GM18858 (cell line): ENCODE data around the gene GGNBP2.

ENCODE experiments used
- ATAC-seq: cut with Tn5 transposase; IDR thresholded peaks from one replicate; pipeline ENCODE4 v1.9.1; 2021; ENCODE audit not compliant: unreplicated experiment

The GGNBP2 gene

DNA sequence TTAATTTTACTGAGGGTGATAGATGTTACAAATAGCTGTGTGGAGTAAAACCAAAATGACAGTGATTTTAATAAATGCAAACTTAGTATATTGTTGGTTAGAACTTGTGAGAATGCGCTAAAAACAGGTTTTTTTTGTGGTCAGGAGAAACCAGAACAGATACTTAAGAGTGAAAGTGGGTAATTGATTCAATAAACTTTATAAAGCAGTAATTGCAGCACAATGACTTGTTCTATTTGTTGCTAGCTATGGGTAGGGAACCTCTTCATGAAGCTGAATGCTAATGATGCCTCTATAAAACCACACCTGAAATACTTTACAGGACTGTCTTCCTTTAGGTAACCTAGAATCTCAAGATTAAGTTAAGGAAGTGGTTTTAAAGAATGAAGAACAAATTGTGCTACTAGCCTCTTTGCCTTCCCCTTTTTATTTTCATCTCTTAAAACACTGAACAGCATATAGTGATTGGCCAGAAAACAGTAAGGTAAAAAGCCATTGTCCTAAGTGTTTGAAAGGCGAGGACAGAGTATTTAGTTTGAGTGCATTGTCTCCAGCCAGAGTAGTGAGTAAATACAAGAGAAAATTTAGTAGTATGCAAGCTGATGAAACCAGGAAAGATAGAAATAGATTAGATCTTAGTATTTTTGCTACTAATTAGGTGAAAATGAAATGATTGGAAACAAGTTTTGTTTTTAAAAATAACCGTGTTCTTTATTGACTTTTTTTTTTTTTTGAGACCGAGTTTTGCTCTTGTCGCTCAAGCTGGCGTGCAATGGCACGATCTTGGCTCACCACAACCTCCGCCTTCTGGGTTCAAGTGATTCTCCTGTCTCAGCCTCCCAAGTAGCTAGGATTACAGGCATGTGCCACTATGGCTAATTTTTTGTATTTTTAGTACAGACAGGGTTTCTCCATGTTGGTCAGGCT lies 6.0 kb downstream of the GGNBP2 start:
- ATAC-seq = no peak

DNA sequence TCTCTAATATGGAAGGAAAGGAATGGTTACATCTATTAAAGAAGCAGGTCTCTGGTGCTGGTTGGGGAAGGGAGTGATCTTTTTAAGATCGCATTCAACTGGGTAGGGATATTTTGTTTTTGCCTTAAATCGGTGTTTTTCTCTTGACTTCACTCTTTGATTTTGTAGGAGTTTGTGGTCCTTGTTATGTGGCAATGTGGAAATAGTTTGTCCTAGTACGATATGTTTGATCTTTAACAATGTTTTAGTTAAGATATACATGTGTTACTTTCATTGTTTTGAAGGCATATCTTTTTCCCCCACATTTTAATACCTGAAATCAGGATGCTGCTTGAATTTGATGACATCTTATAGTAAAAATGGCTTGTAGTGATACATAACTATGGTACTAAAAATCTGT lies 8.7 kb downstream of the GGNBP2 start:
- no peak for ATAC-seq

DNA sequence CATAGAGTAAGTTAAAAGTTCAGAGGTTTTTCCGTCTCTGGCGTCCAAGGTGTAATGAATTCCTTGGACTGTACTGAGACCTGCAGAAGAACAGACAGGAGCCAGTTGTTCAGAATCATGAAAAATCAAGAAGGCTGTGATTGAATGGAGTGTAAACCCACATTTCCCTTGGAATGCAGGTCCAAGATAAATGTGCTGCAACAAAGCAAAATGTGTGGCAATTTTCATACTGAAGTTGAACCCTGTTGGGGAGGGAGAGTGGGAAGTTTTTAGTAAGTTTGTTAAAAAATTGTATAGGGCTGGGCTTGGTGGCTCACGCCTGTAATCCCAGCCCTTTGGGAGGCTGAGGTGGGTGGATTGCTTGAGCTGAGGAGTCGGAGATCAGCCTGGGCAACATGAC lies 21.4 kb downstream of the GGNBP2 start:
- no peak for ATAC-seq

DNA sequence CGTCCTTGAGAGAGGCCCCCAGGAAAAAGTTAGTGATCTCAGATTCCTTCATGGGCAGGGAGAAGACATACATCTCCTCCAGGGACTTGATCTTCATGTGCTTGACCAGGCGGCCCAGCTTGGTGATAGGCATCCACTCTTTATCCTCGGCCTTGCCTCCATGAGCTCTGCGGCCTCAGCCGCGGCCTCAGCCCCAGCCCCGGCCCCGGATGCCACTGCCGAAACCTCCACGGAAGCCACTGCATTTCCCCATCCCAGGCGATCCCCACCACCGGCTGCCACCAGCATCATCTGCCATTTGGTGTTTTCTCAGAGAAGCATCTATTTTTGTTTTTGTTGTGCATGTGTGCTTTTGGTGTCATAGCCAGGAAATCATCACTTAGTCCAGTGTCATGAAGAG lies 30.3 kb downstream of the GGNBP2 start:
- no peak for ATAC-seq

DNA sequence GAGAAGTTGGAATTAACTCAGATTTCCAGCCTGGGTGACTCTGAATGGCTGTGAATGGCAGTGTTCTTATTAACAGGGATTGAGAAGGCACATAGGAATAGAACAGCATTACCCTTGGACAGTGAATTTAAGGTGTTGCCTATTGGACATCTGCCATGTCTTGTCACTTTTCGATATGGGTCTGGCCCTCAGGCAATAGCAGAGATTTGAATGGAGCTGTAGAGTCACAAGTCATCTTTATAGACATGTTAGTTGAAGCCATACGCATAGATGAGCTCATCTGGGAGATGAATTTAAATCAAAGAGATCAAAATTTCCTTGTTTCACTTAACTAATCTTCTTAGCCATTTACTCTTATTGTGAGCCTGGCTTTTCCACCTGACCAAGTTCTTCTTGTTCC lies 32.1 kb downstream of the GGNBP2 start:
- ATAC-seq = no peak

DNA sequence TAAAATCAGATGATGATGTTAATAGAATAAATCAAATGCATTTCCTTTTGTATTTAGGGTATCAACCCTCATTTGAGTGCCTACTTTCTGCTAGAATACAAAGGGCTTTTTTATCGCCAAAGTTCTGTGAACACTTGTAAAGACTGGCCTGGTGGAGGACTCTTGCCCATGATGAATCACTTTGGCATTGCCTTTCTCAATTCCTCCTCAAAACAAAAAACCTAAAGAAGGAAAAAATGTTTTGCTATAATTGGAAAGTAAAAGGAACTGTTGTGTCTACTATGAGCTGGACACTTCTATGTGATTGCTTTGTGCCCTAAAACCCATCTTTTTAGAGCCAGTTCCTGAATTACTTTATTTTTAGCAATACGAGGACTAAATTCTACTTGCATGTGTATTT lies 34.0 kb downstream of the GGNBP2 start:
- no peak for ATAC-seq

DNA sequence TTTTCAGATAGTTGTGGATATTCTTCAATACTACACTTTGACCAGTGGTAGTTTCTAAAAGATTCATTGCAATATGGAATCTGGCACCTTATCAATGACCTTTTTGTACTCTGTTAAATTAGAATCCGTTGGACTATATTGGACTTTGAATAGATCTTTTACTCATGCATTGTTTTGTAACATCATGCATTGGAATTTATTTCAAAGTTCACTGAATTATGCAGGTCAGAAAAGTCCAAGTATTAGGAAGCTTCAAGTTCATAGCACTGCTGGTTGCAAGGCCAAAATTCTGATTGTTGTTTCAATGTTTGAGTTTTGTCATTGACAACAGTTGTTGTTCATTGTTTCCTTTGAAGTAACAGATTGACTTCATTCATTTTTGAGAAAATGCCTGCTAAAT lies 39.1 kb downstream of the GGNBP2 start:
- ATAC-seq = no peak

DNA sequence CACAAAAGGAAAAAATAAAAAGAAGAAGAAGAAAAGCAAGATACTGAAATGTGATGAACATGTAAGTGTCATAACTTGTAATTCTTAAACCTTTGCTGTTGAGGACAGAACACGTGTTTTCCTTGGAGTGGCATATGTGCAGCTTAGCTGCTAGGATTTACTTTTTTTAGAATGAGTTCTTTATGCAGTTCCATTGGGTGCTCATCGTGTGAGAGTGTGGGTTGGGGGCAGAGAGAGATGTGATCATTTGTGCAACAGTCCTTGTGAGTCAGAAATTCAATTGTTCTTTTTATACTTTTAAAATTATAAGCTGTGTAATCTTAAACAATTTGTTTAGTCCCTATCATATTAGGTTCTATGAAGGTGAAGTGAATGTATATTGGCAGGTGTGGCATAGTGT lies 41.4 kb downstream of the GGNBP2 start:
- ATAC-seq = no peak

DNA sequence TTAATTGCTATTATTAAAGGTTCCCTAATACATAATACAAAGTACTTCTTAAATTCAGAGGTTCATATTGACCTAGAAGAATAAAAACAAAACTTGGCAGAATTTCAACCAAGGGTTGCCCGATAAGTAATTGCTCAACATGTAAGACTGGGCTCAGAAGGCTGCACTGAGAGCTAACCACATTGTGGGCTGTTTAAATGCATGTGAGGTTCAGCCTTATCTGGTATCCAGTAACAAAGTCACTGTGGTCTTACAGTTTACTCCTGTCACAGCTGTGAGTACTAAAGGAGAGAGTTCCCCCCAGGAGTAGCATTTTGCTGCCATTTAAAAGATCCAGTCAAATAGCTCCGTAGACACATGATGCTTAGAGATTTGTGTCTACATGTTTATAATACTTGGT lies 45.4 kb downstream of the GGNBP2 start:
- ATAC-seq = no peak

DNA sequence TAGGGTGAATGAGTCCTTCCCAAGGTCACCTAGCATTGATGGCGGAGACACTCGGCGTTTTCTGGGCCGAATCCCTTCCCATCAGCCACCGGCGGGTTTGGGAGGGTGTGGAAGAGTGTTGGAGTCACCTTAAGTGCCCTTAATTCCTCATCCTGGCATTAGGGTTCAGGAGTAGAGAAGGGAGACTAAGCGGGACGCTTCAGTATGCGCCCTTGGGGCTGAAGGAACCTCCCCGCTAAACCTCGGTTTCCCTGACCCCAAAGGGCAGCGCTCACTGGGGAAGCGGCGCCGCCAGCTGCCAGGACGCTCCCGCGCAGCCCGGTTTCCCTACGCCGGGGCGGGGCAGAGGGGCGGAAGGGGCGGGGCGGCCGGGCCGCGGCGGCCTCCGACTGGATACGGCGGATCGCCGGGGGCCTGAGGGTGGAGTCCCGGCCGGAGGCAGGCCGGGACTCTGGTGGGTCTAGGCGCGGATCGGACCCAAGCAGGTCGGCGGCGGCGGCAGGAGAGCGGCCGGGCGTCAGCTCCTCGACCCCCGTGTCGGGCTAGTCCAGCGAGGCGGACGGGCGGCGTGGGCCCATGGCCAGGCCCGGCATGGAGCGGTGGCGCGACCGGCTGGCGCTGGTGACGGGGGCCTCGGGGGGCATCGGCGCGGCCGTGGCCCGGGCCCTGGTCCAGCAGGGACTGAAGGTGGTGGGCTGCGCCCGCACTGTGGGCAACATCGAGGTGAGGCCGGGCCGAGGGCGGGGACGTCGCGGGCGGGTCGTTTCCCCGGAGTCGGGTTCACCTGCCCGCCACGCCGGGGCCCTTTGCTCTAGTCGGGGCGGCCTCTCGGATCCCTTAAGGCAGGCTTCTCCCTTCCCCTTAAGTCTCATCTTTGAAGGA lies 47.0 kb downstream of the GGNBP2 start, which contains the start of gene DHRS11:
Gene DHRS11, plus strand, starts transcription at position 446 of the 882 bp plus-strand sequence. Its CDS starts 131 bp downstream, at position 577.
- ATAC-seq = peak; percentile 58

DNA sequence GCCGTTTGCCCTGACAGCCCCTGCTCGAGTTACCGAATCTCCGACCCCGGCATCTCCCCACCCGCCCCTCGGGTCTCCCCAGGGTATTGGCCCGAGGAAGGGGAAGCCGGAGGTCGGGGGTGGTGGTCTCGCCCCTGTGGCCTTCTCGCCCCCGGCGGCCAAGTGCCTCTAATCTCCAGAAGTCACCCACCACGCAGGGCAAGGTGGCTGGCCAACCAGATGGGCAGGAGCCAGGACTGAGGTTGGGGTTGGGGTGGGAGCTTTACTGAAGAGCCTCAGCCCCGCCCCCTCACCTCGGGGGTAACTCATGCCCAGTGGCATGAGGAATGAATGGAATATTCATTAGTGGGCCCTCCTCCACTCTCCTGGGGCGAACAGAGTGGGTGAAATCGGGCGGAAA lies 47.6 kb downstream of the GGNBP2 start:
- no peak for ATAC-seq

DNA sequence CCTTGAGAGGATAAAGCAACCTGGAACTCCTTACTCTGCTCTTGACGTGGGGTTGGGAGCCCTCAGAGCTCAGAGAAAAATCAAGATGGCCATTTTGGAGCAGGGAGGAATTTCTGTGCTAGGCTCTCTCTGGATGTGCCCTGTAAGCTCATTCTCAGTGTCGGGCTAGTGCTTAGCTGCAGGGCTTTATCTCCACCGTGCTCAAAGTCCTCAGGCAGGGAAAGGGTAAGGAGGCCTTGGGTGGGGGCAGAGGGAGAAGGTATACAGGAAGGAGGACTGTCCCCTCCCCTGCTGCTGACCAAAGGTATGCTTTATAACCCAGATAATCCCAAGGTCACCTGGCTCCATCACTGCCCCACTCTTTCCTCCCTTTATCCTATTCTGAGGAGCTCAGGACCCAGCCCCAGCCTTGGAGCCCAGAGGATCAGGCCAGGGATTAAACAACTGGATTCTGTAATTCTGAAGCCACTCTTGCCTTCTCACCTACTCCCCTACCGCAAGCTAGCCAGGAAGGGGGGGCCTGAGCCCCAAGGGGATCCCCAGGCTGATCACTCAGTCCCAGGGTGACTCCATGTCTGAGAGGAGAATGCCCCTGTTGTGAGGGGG lies 48.1 kb downstream of the GGNBP2 start:
- ATAC-seq = no peak

DNA sequence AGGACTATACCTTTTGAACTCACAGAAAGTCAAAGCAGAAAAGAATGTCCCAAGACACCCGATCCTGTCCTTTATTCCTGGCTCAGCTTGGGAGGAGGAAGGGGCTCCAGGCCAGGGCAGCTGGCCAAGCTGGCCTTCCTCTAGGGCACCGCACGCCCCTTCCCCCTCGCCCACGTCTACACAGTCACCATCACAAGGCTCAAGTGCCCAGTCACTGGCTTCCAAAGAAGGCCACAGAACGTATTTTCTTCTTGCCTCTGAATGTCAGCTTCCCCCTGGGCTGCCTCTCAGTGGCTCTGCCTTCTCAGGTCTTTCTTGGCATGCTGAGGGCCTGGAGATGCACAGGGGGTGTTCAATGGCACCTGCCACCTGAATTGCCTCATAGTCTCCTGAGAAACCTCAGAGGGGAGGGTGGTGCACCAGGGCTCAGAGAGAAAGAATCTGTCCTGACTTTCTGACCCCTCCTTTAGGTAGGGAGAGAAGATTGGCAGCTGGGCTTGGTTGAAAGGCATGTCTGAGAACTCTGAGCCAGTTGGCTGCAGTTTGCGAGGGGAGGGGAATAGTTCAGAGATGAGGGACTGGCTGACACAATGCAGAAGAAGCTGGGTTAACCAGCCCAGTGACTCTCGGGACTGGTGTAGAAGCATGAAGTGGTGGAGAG lies 49.1 kb downstream of the GGNBP2 start:
- ATAC-seq = no peak

DNA sequence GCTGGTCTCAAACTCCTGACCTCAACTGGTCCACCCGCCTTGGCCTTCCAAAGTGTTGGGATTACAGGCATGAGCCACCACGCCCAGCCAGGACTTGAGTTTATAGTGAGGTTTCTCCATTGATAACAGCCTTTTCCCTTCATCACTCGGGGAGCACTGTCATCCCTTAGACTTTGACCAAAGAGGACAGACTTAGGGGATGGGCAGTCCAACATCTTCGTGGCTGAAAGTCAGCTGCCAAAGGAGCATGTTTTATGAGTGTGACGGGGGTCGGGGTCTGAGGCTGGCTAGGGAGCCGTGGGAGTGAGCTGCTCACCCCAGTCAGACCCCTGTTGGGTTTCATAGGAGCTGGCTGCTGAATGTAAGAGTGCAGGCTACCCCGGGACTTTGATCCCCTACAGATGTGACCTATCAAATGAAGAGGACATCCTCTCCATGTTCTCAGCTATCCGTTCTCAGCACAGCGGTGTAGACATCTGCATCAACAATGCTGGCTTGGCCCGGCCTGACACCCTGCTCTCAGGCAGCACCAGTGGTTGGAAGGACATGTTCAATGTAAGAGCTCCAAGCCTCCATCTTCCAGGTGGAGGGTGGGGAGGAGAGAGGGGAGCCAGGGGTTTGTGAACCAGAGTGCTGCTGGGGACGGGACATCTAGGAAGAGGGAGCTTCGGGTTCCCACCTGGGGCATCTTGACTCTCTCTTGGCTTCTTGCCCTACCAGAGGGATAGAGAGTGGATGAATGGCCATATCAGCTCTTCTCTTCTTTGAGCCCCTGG lies 50.1 kb downstream of the GGNBP2 start:
- ATAC-seq = no peak

DNA sequence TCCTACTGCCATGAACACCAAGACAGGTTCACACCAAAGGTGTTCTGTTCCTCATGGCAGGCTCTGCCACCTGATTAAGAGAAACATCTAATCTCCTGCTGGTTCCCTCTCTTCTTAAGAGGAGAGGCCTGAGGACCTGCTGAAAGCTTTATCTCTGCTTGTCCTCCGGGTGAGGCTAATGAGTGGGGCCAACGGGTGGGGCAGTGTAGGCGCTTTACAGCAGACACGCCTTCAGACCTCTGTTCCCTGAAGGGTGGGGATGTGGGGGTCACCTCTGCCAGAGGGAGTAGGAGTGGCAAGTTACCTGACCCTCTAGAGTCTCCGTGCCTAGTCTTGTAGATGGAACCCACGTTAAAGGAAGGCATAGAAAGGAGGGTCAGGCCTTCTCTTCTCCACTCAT lies 52.5 kb downstream of the GGNBP2 start:
- no peak for ATAC-seq

DNA sequence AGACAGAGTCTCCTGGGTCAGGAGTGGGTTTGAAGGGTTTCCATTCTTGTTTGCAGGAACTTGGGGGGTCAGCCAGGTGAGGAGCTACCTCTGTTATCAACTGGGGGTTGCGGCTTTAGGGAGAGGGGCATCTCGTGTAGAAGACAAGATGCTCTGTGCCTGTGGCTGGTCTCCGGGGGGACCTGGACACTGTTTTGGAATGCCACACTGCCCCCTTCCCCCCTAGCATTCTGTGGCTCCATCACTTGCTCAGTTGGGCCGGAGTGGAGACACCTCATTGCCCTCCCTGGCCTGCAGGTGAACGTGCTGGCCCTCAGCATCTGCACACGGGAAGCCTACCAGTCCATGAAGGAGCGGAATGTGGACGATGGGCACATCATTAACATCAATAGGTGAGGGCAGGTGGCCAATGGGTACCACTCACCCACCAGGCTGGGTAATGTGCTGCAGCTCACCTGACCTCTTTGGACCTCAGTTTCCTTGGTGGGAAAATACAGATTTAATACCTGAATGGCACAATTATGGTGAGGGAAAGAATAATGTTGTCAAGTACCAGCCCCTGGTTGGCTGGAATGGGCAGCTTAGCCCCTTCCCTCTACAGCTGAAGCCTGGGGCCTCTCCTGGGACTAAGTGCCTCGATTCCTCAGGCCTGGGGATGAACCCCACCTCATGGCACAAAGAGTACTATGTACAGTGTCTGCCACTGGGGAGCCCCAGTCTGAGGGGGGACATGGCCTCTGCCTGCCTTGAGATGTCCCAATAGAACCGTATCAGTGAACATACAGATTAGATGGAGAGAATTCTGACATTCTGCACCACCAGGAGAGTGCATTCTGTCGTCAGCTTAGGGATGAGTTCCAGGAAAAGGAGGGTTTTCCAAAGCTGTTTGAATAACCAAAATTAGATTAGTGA lies 53.4 kb downstream of the GGNBP2 start:
- no peak for ATAC-seq

DNA sequence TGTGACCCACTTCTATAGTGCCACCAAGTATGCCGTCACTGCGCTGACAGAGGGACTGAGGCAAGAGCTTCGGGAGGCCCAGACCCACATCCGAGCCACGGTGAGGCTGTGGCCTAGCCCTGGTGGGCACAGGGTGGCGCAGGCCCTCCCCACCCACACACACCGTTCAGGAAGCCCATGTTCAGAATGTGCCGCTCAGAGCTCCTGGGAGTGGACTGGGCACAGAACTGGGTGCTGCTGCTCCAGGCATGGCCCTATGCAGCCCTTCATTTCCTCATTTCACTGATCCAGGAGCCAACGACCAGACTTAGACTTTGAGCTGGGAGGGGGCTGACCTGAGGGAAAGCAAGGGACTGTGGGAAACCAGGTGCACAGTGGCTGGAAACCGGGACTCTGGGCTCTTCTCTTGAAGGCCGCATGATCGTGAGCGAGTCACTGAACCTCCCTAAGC lies 54.3 kb downstream of the GGNBP2 start:
- ATAC-seq = no peak

DNA sequence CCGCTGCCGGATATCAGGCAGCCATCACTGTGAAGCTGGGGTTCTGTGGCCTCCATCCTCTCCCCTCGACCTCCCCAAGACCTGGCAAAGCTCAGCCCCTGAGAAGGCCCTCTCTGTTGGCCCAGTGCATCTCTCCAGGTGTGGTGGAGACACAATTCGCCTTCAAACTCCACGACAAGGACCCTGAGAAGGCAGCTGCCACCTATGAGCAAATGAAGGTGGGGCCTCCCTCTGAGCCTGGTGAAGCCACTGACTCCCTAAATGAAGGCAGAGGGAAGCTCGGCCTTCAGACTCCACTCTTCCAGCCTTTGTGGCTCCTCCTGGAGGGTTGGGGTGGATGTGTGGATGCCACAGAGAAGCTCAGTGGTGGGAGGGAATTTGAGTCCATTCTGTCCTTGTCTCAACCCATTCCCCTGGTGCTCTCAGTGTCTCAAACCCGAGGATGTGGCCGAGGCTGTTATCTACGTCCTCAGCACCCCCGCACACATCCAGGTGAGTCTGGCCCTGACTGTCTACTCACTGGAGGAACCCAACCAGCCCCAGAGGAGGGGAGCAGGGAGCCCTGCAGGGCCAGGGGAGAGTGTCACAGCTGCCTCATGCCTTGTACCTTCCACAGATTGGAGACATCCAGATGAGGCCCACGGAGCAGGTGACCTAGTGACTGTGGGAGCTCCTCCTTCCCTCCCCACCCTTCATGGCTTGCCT lies 55.0 kb downstream of the GGNBP2 start:
- no peak for ATAC-seq
